GM19023 (cell line): ENCODE data around the gene MIPEP.

Experiments used
- ATAC-seq: cut with Tn5 transposase; IDR thresholded peaks from one replicate; pipeline ENCODE4 v1.9.1; 2021; ENCODE audit warnings: mild to moderate bottlenecking, moderate library complexity; ENCODE audit not compliant: unreplicated experiment

The MIPEP gene

GRCh38 chr13:23722726-23723453, 166.3 kb downstream of the MIPEP start:
- ATAC-seq, result no peak

- no peak for ATAC-seq
These were observed 170.2 kb downstream of the MIPEP start for GRCh38 chr13:23718996-23719395.

- ATAC-seq, result no peak
These were observed 172.8 kb downstream of the MIPEP start for GRCh38 chr13:23716401-23716800.

GRCh38 chr13:23715762-23716235, 173.4 kb downstream of the MIPEP start:
- no peak for ATAC-seq

- ATAC-seq, result no peak
These were observed 174.0 kb downstream of the MIPEP start for GRCh38 chr13:23715092-23715761.

GRCh38 chr13:23714672-23715071, 174.5 kb downstream of the MIPEP start:
- no peak for ATAC-seq

GRCh38 chr13:23711355-23711754, 177.8 kb downstream of the MIPEP start:
- ATAC-seq, result no peak

- no peak for ATAC-seq
These were observed 178.8 kb downstream of the MIPEP start for GRCh38 chr13:23710366-23710765.

GRCh38 chr13:23709536-23709935, 179.7 kb downstream of the MIPEP start:
- ATAC-seq, result no peak

GRCh38 chr13:23707674-23708073, 181.5 kb downstream of the MIPEP start:
- no peak for ATAC-seq

- ATAC-seq, result no peak
These were observed 183.6 kb downstream of the MIPEP start for GRCh38 chr13:23705583-23705982.

- no peak for ATAC-seq
These were observed 185.8 kb downstream of the MIPEP start for GRCh38 chr13:23703246-23703860.

GRCh38 chr13:23701636-23702035, 187.6 kb downstream of the MIPEP start:
- ATAC-seq, result no peak

- ATAC-seq, result no peak
These were observed 188.0 kb downstream of the MIPEP start for GRCh38 chr13:23701186-23701585.

GRCh38 chr13:23699271-23699670, 189.9 kb downstream of the MIPEP start:
- ATAC-seq, result no peak

- ATAC-seq, result no peak
These were observed 191.4 kb downstream of the MIPEP start for GRCh38 chr13:23697772-23698313.

GRCh38 chr13:23696610-23697009, 192.6 kb downstream of the MIPEP start:
- no peak for ATAC-seq

GRCh38 chr13:23695711-23696464, 193.3 kb downstream of the MIPEP start:
- peak; percentile 82 for ATAC-seq

GRCh38 chr13:23695196-23695595, 194.0 kb downstream of the MIPEP start:
- ATAC-seq, result no peak

GRCh38 chr13:23692816-23693215, 196.4 kb downstream of the MIPEP start:
- ATAC-seq, result no peak

GRCh38 chr13:23690668-23691067, 198.5 kb downstream of the MIPEP start:
- no peak for ATAC-seq
